CD4-positive, alpha-beta T cell treated with Interleukin-10 for 1 hour (primary cell): ENCODE results near the gene ADAM8.

Source experiments
- DNase-seq: peaks from one replicate; pipeline ENCODE4 v3.0.0-alpha.2; 2020

ADAM8 gene

GRCh38 chr10:133281084-133281483 is 4.4 kb upstream of the ADAM8 start:
- DNase-seq: no peak

- DNase-seq: no peak
Measured at GRCh38 chr10:133280391-133281059, 3.9 kb upstream of the ADAM8 start.

GRCh38 chr10:133279326-133280226 is 2.9 kb upstream of the ADAM8 start:
- DNase-seq: no peak

GRCh38 chr10:133278577-133279265 is 2.1 kb upstream of the ADAM8 start:
- peak; percentile 84 for DNase-seq

GRCh38 chr10:133277993-133278576 is 1.4 kb upstream of the ADAM8 start:
- no peak for DNase-seq

- no peak for DNase-seq
Measured at GRCh38 chr10:133277277-133277992, 767 bp upstream of the ADAM8 start.

GRCh38 chr10:133276100-133276434 is 601 bp downstream of the ADAM8 start:
- DNase-seq: no peak

GRCh38 chr10:133275684-133276092 is 980 bp downstream of the ADAM8 start:
- peak; percentile 69 for DNase-seq

- DNase-seq: peak; percentile 90
Measured at GRCh38 chr10:133274751-133275683, 1.7 kb downstream of the ADAM8 start.

GRCh38 chr10:133273534-133274143 is 3.0 kb downstream of the ADAM8 start:
- DNase-seq: no peak

- DNase-seq: no peak
Measured at GRCh38 chr10:133272964-133273420, 3.7 kb downstream of the ADAM8 start.

- DNase-seq: no peak
Measured at GRCh38 chr10:133272301-133272963, 4.2 kb downstream of the ADAM8 start.

GRCh38 chr10:133271521-133272300 is 5.0 kb downstream of the ADAM8 start:
- no peak for DNase-seq

GRCh38 chr10:133270773-133271297 is 5.8 kb downstream of the ADAM8 start:
- no peak for DNase-seq

- no peak for DNase-seq
Measured at GRCh38 chr10:133270204-133270603, 6.5 kb downstream of the ADAM8 start.

GRCh38 chr10:133269367-133269766 is 7.3 kb downstream of the ADAM8 start:
- DNase-seq: no peak

- DNase-seq: no peak
Measured at GRCh38 chr10:133268532-133268931, 8.1 kb downstream of the ADAM8 start.

GRCh38 chr10:133267829-133268228 is 8.8 kb downstream of the ADAM8 start:
- DNase-seq: no peak

GRCh38 chr10:133267293-133267692 is 9.4 kb downstream of the ADAM8 start:
- no peak for DNase-seq
